Omental fat pad (tissue), 4 donors: Measurements from ENCODE around the gene GP9. TPM values are rescaled to one million over a fixed set of nuclear protein-coding genes. Genes with fewer than 3 reads are reported as not detected.

Experiments used
- ATAC-seq: fragments of 150-250 bp; one replicate; pipeline ENCODE4 v1.9.1; 2016; ENCODE audit warnings: mild to moderate bottlenecking, moderate library complexity; ENCODE audit not compliant: low FRiP score
- DNase-seq: peaks from one replicate; pipeline ENCODE4 v3.0.0-alpha.2; 2019; ENCODE audit warnings: low spot score
- total RNA-seq, 4 donors: library from RNA; depleted of rRNA; stranded (reverse); fragments of >200 nt; gene quantifications; one replicate each; pipeline ENCODE4 v1.1.0, GENCODE V29; 2016
- TF ChIP-seq, protein P1 (sequence below), 3 donors: fragments of 450-650 bp; IDR thresholded peaks; one replicate each; pipeline ENCODE4 v1.5.1; 2016 to 2017; ENCODE audit warnings: antibody characterized with exemption in 3 of 3, mild to moderate bottlenecking in 3 of 3, moderate library complexity in 2 of 3

GP9 gene
- total RNA-seq, 4 donors from 2014 or later: not detected

GRCh38 chr3:129040039-129040336, 20.6 kb upstream of the GP9 start:
- no peak for ATAC-seq
- no peak for DNase-seq
- TF ChIP-seq, protein P1, sequence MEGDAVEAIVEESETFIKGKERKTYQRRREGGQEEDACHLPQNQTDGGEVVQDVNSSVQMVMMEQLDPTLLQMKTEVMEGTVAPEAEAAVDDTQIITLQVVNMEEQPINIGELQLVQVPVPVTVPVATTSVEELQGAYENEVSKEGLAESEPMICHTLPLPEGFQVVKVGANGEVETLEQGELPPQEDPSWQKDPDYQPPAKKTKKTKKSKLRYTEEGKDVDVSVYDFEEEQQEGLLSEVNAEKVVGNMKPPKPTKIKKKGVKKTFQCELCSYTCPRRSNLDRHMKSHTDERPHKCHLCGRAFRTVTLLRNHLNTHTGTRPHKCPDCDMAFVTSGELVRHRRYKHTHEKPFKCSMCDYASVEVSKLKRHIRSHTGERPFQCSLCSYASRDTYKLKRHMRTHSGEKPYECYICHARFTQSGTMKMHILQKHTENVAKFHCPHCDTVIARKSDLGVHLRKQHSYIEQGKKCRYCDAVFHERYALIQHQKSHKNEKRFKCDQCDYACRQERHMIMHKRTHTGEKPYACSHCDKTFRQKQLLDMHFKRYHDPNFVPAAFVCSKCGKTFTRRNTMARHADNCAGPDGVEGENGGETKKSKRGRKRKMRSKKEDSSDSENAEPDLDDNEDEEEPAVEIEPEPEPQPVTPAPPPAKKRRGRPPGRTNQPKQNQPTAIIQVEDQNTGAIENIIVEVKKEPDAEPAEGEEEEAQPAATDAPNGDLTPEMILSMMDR (IDR thresholded peaks at IDR 0.05): no peak

DNA sequence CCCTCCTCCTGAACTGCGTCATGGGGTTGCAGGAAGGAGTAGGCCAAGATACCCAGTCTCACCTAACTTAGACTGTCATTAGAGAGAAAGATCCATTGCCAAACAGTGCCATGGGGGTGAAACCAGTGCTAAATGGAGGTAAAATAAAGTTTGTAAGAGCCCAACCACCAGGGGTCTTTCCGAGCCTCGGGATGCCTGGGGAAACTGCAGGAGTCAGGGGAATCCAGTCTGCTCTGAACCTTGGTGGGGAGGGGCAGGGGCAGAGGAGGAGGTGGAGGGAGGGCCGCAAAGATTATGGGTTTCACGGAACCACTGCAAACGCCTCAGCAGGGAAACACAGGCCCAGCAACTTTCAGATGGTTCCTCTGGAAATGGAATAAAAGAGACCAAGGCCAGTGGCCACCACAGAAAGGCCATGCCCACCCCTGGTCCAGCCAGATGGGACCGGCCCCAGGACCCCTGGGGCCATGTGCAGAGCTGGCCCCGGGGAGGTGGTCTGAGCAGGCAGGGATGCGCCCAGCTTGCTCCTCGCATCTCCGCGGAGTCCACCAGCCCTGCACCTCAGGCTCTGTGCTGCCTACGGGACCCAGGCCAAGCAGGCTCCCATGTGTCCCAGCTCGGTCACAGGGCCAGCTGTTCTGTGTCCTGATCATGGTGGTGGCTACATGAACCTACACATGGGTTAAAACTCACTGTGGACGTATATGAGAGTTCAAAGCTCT, 19.8 kb upstream of the GP9 start:
- ATAC-seq (no peak), DNase-seq (no peak)
- TF ChIP-seq, protein P1 (IDR thresholded peaks at IDR 0.05): no peak

- ATAC-seq: peak; percentile 39
- TF ChIP-seq, protein P1 (IDR thresholded peaks at IDR 0.05): no peak
- DNase-seq: no peak
Measured at GRCh38 chr3:129045675-129046036, 14.9 kb upstream of the GP9 start.

DNA sequence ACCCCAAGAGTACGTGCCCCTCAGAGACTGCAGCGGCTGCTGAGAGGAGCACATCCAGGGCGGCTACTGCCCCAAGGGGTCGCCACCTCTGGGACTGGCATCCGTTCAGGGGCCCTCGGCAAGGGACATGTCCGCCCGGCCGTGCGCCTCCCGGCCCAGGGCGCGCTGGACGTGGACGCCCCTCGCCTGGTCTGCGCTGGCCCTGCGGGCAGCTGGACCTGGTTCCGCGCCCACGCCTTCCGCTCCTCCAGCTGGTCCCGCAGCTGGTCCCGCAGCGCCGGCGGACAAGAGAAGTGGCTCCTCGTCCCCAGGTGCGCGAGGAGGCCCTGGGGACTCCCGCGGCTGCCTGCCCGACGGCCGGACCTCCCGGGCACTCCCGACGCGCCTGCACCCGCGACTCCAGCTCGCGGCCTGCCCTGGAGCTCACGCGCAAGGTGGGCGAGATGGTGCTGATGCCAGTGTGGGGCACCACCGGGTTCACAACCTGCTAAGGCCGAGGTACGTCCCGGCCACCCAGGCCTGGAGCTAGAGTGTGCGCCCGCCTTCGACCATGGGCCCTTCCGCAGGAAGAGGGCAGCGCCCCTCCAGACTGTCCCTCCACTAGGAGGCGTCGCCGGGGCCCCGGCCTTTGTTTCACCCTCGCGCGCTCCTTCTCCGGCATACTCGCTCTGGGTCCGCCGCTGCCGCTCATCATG, 14.4 kb upstream of the GP9 start:
- TF ChIP-seq, protein P1 (IDR thresholded peaks at IDR 0.05): no peak
- DNase-seq (no peak), ATAC-seq (peak; percentile 7)

DNA sequence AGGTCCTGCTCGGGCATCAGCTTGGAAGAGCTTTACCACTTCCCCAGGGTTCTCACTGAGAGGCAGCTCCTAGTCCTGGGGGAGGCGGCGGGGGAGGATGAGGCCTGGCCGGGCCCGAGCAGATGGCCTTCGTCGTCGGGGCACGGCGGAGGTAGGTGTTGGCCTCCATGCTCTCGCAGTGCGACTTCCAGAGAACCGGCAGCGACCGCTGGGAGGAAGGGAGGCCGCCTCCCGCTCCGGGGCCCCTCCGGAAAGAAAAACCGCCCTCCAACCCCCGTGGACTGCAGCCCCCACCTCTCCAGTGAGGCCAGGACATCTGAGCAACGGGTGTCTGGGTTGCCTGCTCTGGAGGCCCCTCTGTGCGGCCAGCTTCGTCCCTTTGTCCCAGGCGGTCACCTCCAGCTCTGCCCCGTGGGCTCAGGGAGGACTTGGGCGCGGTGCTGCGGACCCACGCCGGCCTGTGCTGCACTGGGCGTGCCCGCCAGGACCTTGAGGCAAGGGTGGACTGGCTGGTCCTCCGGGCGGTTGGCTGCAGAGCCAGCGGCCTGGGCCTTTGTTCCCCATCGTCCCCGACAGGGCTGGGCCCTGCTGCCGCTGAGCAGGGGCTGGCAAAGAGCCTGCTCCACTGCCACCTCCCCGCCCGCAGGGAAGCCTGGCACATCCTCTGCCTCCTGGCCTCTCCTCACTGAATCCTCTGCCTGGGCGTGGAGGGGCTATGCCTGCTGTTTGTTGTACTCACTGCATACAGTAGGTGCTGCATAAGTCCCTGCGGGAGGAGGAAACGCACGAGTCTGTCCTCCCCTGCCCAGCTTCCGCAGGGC, 13.6 kb upstream of the GP9 start:
- DNase-seq (no peak), ATAC-seq (no peak)
- TF ChIP-seq, protein P1 (IDR thresholded peaks at IDR 0.05): no peak

GRCh38 chr3:129047553-129047839, 13.1 kb upstream of the GP9 start:
- TF ChIP-seq, protein P1 (IDR thresholded peaks at IDR 0.05): no peak
- no peak for DNase-seq

More at GRCh38 chr3:129047553-129047839, 13.1 kb upstream of the GP9 start:
- ATAC-seq: no peak
